Activated CD8-positive, alpha-beta memory T cell treated with anti-CD3 and anti-CD28 coated beads, Interleukin-2, amount 10 ng/mL, durations not matched to agents 7 days and 5 days (primary cell): ENCODE measurements around the gene VIPAS39. TPM values are rescaled to one million over a fixed set of nuclear protein-coding genes. Genes with fewer than 3 reads are reported as not detected.
"Not testable (repeated sequence)": the region's sequence is repeated elsewhere in the genome, so short reads cannot be mapped to it uniquely, and the experiment has no call there.

Experiments used
- ATAC-seq: fragments of 150-1000 bp; cut with Tn5 transposase; one replicate; pipeline ENCODE4 v1.10.0; 2021; ENCODE audit warnings: moderate library complexity
- CTCF ChIA-PET: fragments of 350-600 bp; sonication (Branson Sonifier 250); formaldehyde crosslinking; loops from one replicate; lab custom pipeline; 2021; ENCODE audit warnings: antibody characterized with exemption; lab: Charles Lee
- DNase-seq: peaks from one replicate; pipeline ENCODE4 v3.0.0-alpha.2; 2020
- H3K27ac Mint-ChIP-seq: one replicate; pipeline ENCODE4 v1.8.0; 2021; ENCODE audit warnings: mild to moderate bottlenecking, mixed read lengths
- H3K27me3 Mint-ChIP-seq: one replicate; pipeline ENCODE4 v1.8.0; 2021; ENCODE audit warnings: mixed read lengths
- H3K36me3 Mint-ChIP-seq: one replicate; pipeline ENCODE4 v1.8.0; 2021; ENCODE audit warnings: mild to moderate bottlenecking, mixed read lengths
- H3K4me1 Mint-ChIP-seq: one replicate; pipeline ENCODE4 v1.8.0; 2021; ENCODE audit warnings: mixed read lengths
- H3K4me3 Mint-ChIP-seq: one replicate; pipeline ENCODE4 v1.8.0; 2021; ENCODE audit warnings: mild to moderate bottlenecking, moderate library complexity, mixed read lengths
- H3K9me3 Mint-ChIP-seq: one replicate; pipeline ENCODE4 v1.8.0; 2022; ENCODE audit warnings: low read depth, mixed read lengths
- total RNA-seq, 2 experiments: library from RNA; stranded (reverse); gene quantifications; one replicate each; pipeline ENCODE4 v1.2.3, GENCODE V29; 2021

Gene VIPAS39
- total RNA-seq, 2 experiments from 2014 or later = 16.9 to 19.3 TPM

GRCh38 chr14:77415403-77416030 is 41.9 kb downstream of the VIPAS39 start:
- H3K4me1 Mint-ChIP-seq, H3K27ac Mint-ChIP-seq, DNase-seq, H3K9me3 Mint-ChIP-seq, H3K27me3 Mint-ChIP-seq, H3K4me3 Mint-ChIP-seq, ATAC-seq, H3K36me3 Mint-ChIP-seq: not testable (repeated sequence)
- CTCF ChIA-PET = interaction anchor here (1.3 kb wide), 1 partner anchor 45 kb away, joined by 3 read pairs; no protein-coding TSS in a partner anchor

DNA sequence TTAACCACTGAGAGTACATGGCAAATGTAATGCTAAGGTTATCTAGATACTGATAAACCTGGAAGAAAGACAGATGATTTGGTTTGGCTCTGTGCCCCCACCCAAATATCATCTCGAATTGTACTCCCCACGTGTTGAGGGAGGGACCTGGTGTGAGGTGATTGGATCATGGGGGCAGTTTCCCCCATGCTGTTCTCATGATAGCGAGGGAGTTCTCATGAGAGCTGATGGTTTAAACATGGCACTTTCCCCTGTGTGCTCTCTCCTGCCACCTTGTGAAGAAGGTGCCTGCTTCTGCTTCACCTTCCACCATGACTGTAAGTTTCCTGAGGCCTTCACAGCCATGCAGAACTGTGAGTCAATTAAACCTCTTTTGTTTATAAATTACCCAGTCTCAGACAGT is 48.3 kb downstream of the VIPAS39 start:
- H3K27me3 Mint-ChIP-seq = no peaks in the 10 kb centered on the region
- no peak overlapping the region for H3K4me3 Mint-ChIP-seq
- no peaks in the 10 kb centered on the region for H3K9me3 Mint-ChIP-seq
- ATAC-seq = no peak
- H3K4me1 Mint-ChIP-seq = peaks cover 16% of the 10 kb centered on the region
- no peak for DNase-seq
- CTCF ChIA-PET = no interaction called here
- H3K36me3 Mint-ChIP-seq = no peaks in the 10 kb centered on the region
- no peak overlapping the region for H3K27ac Mint-ChIP-seq

GRCh38 chr14:77407158-77407557 is 50.2 kb downstream of the VIPAS39 start:
- DNase-seq (no peak), ATAC-seq (no peak)
- no peaks in the 10 kb centered on the region for H3K27me3 Mint-ChIP-seq
- no peak overlapping the region for H3K4me3 Mint-ChIP-seq
- H3K36me3 Mint-ChIP-seq = no peaks in the 10 kb centered on the region
- CTCF ChIA-PET = interaction anchor here (1.0 kb wide), 1 partner anchor 13 kb away, joined by 4 read pairs; no protein-coding TSS in a partner anchor
- H3K9me3 Mint-ChIP-seq = no peaks in the 10 kb centered on the region
- H3K27ac Mint-ChIP-seq = no peak overlapping the region
- peaks cover 16% of the 10 kb centered on the region for H3K4me1 Mint-ChIP-seq

GRCh38 chr14:77406718-77407117 is 50.7 kb downstream of the VIPAS39 start:
- ATAC-seq = peak; percentile 9
- Mint-ChIP-seq H3K4me1 (peaks cover 16% of the 10 kb centered on the region), H3K27ac (no peak overlapping the region)

GRCh38 chr14:77406086-77406485 is 51.3 kb downstream of the VIPAS39 start:
- no peak for ATAC-seq
- no peak for DNase-seq
- no peak overlapping the region for H3K27ac Mint-ChIP-seq
- H3K4me1 Mint-ChIP-seq = peaks cover 16% of the 10 kb centered on the region
- H3K36me3 Mint-ChIP-seq = no peaks in the 10 kb centered on the region
- no peaks in the 10 kb centered on the region for H3K27me3 Mint-ChIP-seq
- no peaks in the 10 kb centered on the region for H3K9me3 Mint-ChIP-seq
- no peak overlapping the region for H3K4me3 Mint-ChIP-seq
- CTCF ChIA-PET = interaction anchor here (0.6 to 1.0 kb wide), 2 partner anchors 14 to 21 kb away, joined by 3 to 4 read pairs; no protein-coding TSS in a partner anchor

More at GRCh38 chr14:77406718-77407117, 50.7 kb downstream of the VIPAS39 start:
- no peak for DNase-seq
- no peaks in the 10 kb centered on the region for H3K9me3 Mint-ChIP-seq
- CTCF ChIA-PET = interaction anchor here (0.6 to 1.0 kb wide), 2 partner anchors 13 to 21 kb away, joined by 3 to 4 read pairs; no protein-coding TSS in a partner anchor
- H3K36me3 Mint-ChIP-seq = no peaks in the 10 kb centered on the region
- no peak overlapping the region for H3K4me3 Mint-ChIP-seq
- H3K27me3 Mint-ChIP-seq = no peaks in the 10 kb centered on the region

GRCh38 chr14:77403768-77404167 is 53.6 kb downstream of the VIPAS39 start:
- DNase-seq (no peak), ATAC-seq (no peak)
- Mint-ChIP-seq H3K36me3 (no peaks in the 10 kb centered on the region), H3K9me3 (no peaks in the 10 kb centered on the region), H3K27me3 (no peaks in the 10 kb centered on the region), H3K4me3 (no peak overlapping the region), H3K27ac (no peak overlapping the region), H3K4me1 (peaks cover 16% of the 10 kb centered on the region)
- CTCF ChIA-PET = no interaction called here

GRCh38 chr14:77400216-77400615 is 57.2 kb downstream of the VIPAS39 start:
- no peaks in the 10 kb centered on the region for H3K4me1 Mint-ChIP-seq
- ATAC-seq (no peak), DNase-seq (no peak)
- no peaks in the 10 kb centered on the region for H3K9me3 Mint-ChIP-seq
- CTCF ChIA-PET = no interaction called here
- no peaks in the 10 kb centered on the region for H3K27me3 Mint-ChIP-seq
- H3K36me3 Mint-ChIP-seq = no peaks in the 10 kb centered on the region
- H3K27ac Mint-ChIP-seq = no peak overlapping the region
- no peak overlapping the region for H3K4me3 Mint-ChIP-seq

GRCh38 chr14:77390188-77390587 is 67.2 kb downstream of the VIPAS39 start:
- Mint-ChIP-seq H3K4me1 (no peaks in the 10 kb centered on the region), H3K27ac (no peak overlapping the region), H3K9me3 (no peaks in the 10 kb centered on the region), H3K27me3 (no peaks in the 10 kb centered on the region), H3K4me3 (no peak overlapping the region), H3K36me3 (no peaks in the 10 kb centered on the region)
- CTCF ChIA-PET = no interaction called here
- DNase-seq (no peak), ATAC-seq (no peak)

- Mint-ChIP-seq H3K36me3 (peaks cover 12% of the 10 kb centered on the region), H3K27ac (no peak overlapping the region), H3K4me3 (no peak overlapping the region), H3K9me3 (no peaks in the 10 kb centered on the region), H3K27me3 (peaks cover 5% of the 10 kb centered on the region), H3K4me1 (peaks cover 24% of the 10 kb centered on the region)
- CTCF ChIA-PET = no interaction called here
- ATAC-seq (no peak), DNase-seq (no peak)
These were observed 78.7 kb downstream of the VIPAS39 start for GRCh38 chr14:77378701-77379100.

GRCh38 chr14:77377502-77377844 is 79.9 kb downstream of the VIPAS39 start:
- ATAC-seq (no peak), DNase-seq (no peak)
- Mint-ChIP-seq H3K4me1 (peaks cover 35% of the 10 kb centered on the region), H3K4me3 (no peak overlapping the region), H3K27ac (no peak overlapping the region), H3K27me3 (peaks cover 5% of the 10 kb centered on the region), H3K36me3 (peaks cover 19% of the 10 kb centered on the region), H3K9me3 (no peaks in the 10 kb centered on the region)
- CTCF ChIA-PET = interaction anchor here (0.9 to 2.5 kb wide), 9 partner anchors 14 to 279 kb away, joined by 3 to 7 read pairs (median 5); partner anchors contain the start of genes CIPC, GSTZ1 and POMT2

DNA sequence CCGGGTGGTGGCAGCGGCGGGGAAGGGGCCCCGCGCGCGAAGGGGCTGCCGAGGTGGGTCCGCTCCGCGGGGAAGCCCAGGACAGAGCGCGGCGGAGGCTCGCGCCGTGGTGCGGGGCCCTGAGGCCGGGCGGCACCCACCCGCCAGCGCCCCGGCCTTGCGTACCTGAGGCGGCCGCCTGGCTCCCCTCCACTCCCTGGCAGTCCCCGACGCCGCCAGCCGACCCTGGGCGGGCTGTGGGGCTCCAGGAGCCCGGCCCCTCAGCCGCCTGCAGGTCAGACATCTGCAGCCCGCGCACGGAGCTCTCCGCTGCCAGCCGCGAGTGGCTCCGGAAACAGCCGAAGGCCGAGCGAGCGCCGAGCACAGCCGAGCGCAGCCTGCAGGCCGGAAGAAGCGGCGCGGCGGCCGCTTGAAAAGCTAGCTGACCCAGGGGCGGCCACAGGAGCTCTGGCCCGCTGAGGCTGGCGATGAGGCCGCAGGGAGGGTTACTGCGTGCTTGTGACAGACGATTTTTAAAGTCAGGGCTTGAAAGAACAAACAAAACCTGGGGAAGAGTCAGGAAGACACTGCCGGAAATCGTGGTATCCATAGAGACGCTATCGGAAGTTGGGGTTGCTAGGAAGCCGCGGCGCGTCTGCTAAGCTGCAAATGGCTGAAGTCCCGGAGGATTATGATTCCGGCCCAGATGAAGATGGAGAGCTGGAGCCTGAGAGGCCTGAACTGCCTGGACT is 80.5 kb downstream of the VIPAS39 start, which contains the start of the genes SAMD15 and TMED8:
Gene SAMD15 (plus strand): TSS at position 609 of the 731 bp plus-strand sequence. CDS start 40 bp downstream, at position 649.
Gene TMED8 (minus strand): TSS at position 324 of the 731 bp plus-strand sequence. CDS start 41 bp downstream, at position 283.
- Mint-ChIP-seq H3K4me3 (peak within 1 kb of the TSS; percentile 80), H3K36me3 (peaks cover 20% of the 10 kb centered on the region), H3K4me1 (peaks cover 39% of the 10 kb centered on the region), H3K9me3 (no peaks in the 10 kb centered on the region), H3K27me3 (peaks cover 5% of the 10 kb centered on the region), H3K27ac (peak within 1 kb of the TSS; percentile 81)
- DNase-seq (peak; percentile 90), ATAC-seq (peak; percentile 98)
- CTCF ChIA-PET = interaction anchor here (0.7 to 2.5 kb wide), 10 partner anchors 14 to 279 kb away, joined by 3 to 7 read pairs (median 5); partner anchors contain the start of genes CIPC, GSTZ1 and POMT2
